Measurements from ENCODE around the gene DRICH1. TPM values are rescaled to one million over a fixed set of nuclear protein-coding genes. Genes with fewer than 3 reads are reported as not detected.

DRICH1 gene
- total and polyA plus RNA-seq, 2 of the 8 experiments (the other 6 are each of a cell fraction or from before 2014, with no cell fraction given), result 0.21 to 0.28 TPM

- Histone ChIP-seq H2BK120ac (replicated peaks; ENCODE audit: low read depth, low read length) (no peak overlapping the region), H3K9ac (replicated peaks in 1 of 4; ENCODE audit: extremely low read depth in 1 of 4, low read depth in 3 of 4, low read length in 3 of 4) (no peak overlapping the region), H3K4ac (replicated peaks; ENCODE audit: insufficient read length, low read depth, low read length) (no peak overlapping the region), H2BK20ac (ENCODE audit: low read length) (no peak overlapping the region), H3K14ac (ENCODE audit: insufficient read length) (no peak overlapping the region), H3K79me2 (ENCODE audit: control insufficient read depth in 1 of 2, insufficient read depth in 2 of 2, low read length in 2 of 2) (no peaks in the 10 kb centered on the region), H2BK5ac (ENCODE audit: low read depth, low read length) (no peak overlapping the region), H2AK5ac (ENCODE audit: low read depth, low read length) (no peak overlapping the region), H3K18ac (ENCODE audit: extremely low read depth, low read length) (no peak overlapping the region), H4K8ac (ENCODE audit: extremely low read depth, insufficient read depth, low read length) (no peak overlapping the region), H3K27ac (ENCODE audit: low read depth, low read length) (no peak overlapping the region), H4K5ac (ENCODE audit: insufficient read length, low read depth, low read length) (no peak overlapping the region), H3K56ac (replicated peaks; ENCODE audit: insufficient read length, low read depth, low read length) (no peak overlapping the region), H3K4me2 (ENCODE audit: insufficient read depth in 1 of 2, low read depth in 2 of 2, low read length in 2 of 2) (no peak overlapping the region), H2BK12ac (ENCODE audit: low read depth, low read length) (no peak overlapping the region), H3K9me3 (ENCODE audit: insufficient read depth in 2 of 2, low read depth in 1 of 2, low read length in 1 of 2) (no peaks in the 10 kb centered on the region), H4K20me1 (replicated peaks in 1 of 2; ENCODE audit: control insufficient read depth in 1 of 2, insufficient read depth in 2 of 2, low read length in 2 of 2) (no peaks in the 10 kb centered on the region), H4K91ac (replicated peaks; ENCODE audit: insufficient read length, low read length) (no peak overlapping the region), H3K4me1 (replicated peaks in 1 of 4; ENCODE audit: control insufficient read depth in 3 of 4, insufficient read depth in 4 of 4, low read length in 3 of 4) (no peaks in the 10 kb centered on the region), H3K23me2 (ENCODE audit: low read depth, low read length) (no peaks in the 10 kb centered on the region; the same call in 1 of the 2 replicates), H3K27me3 (replicated peaks in 1 of 4; ENCODE audit: control insufficient read depth in 3 of 4, extremely low read depth in 1 of 4, insufficient read depth in 3 of 4, low read length in 3 of 4) (peaks cover 0 to 3% (median 0%) of the 10 kb centered on the region in 4 experiments; a peak in 1 of 7 replicates), H3K36me3 (ENCODE audit: control insufficient read depth in 2 of 4, insufficient read depth in 4 of 4, low read length in 3 of 4) (no peaks in the 10 kb centered on the region), H3K4me3 (ENCODE audit: extremely low read depth in 1 of 4, insufficient read depth in 2 of 4, low read depth in 3 of 4, low read length in 4 of 4) (no peak overlapping the region), H3K79me1 (ENCODE audit: low read depth, low read length) (no peaks in the 10 kb centered on the region), H2AFZ (ENCODE audit: low read length) (no peak overlapping the region), H2BK15ac (ENCODE audit: low read length) (no peak overlapping the region), H3K23ac (ENCODE audit: insufficient read length) (no peak overlapping the region)
- 66% methylated on average over 3 of the region's 4 CpGs; no CpG with 5 or more reads in 1 of the 2 experiments for WGBS, 2 experiments (ENCODE audit: extremely low coverage in 1 of 2, insufficient coverage in 1 of 2, insufficient read length in 1 of 2, insufficient replicate concordance in 2 of 2, low coverage in 1 of 2, low lambda C conversion rate in 2 of 2, missing lambda C conversion rate in 1 of 2)
- DNase-seq (ENCODE audit: low read depth in 1 of 2, low spot score in 2 of 2) (no peak), FAIRE-seq (no peak)
- CTCF ChIA-PET (ENCODE audit: partially characterized antibody), result interaction anchor here (0.6 to 1.4 kb wide), 3 partner anchors 15 to 170 kb away, joined by 3 read pairs; no protein-coding TSS in a partner anchor
- POLR2A ChIA-PET (ENCODE audit: partially characterized antibody), result no interaction called here
- TF ChIP-seq SIN3A (conservative IDR thresholded peaks at IDR 0.05 in 1 of 2, IDR thresholded peaks at IDR 0.05 in 1 of 2; ENCODE audit: low read depth in 1 of 2, low read length in 2 of 2), result no peak
- no peak for TF ChIP-seq CHD2 (IDR thresholded peaks at IDR 0.05; ENCODE audit: low read length)
- no peak for TF ChIP-seq HDAC2 (IDR thresholded peaks at IDR 0.05; ENCODE audit: borderline replicate concordance in 1 of 2, low read depth in 2 of 2, low read length in 2 of 2)
- TF ChIP-seq TAF7 (optimal IDR thresholded peaks at IDR 0.05; ENCODE audit: borderline replicate concordance, low read depth, low read length), result no peak
- no peak for TF ChIP-seq NRF1 (IDR thresholded peaks at IDR 0.05; ENCODE audit: low read depth, low read length)
- no peak for TF ChIP-seq SIX5 (IDR thresholded peaks at IDR 0.05; ENCODE audit: low read depth, low read length)
- TF ChIP-seq TEAD4 (IDR thresholded peaks at IDR 0.05; ENCODE audit: low read depth, low read length), result no peak
- TF ChIP-seq TBP (IDR thresholded peaks at IDR 0.05; ENCODE audit: low read depth, low read length), result no peak
- no peak for TF ChIP-seq BCL11A (IDR thresholded peaks at IDR 0.05; ENCODE audit: low read depth in 2 of 2, low read length in 2 of 2)
- TF ChIP-seq, protein P1, sequence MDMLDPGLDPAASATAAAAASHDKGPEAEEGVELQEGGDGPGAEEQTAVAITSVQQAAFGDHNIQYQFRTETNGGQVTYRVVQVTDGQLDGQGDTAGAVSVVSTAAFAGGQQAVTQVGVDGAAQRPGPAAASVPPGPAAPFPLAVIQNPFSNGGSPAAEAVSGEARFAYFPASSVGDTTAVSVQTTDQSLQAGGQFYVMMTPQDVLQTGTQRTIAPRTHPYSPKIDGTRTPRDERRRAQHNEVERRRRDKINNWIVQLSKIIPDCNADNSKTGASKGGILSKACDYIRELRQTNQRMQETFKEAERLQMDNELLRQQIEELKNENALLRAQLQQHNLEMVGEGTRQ (IDR thresholded peaks at IDR 0.05; ENCODE audit: low read length), result no peak
- no peak for TF ChIP-seq EZH2 (IDR thresholded peaks at IDR 0.05; ENCODE audit: low read depth, low read length, severe bottlenecking)
- TF ChIP-seq RFX5 (IDR thresholded peaks at IDR 0.05; ENCODE audit: borderline replicate concordance, low read depth, low read length), result no peak
- TF ChIP-seq POU5F1 (IDR thresholded peaks at IDR 0.05; ENCODE audit: low read depth, low read length), result no peak
These were observed 57.7 kb downstream of the DRICH1 start for GRCh38 chr22:23574371-23574811.

All from H1 (cell line).